AG09309 (cell line): ENCODE results near the gene NDUFA13.
"Not testable (repeated sequence)": the region's sequence is repeated elsewhere in the genome, so short reads cannot be mapped to it uniquely, and the experiment has no call there.

Experiments
- DNase-seq: peaks from one replicate; pipeline ENCODE4 v3.0.0-alpha.2; 2010; ENCODE audit warnings: low read depth
- H3K4me3 ChIP-seq: 2 replicates; pipeline ENCODE4 v1.5.1; 2011; ENCODE audit warnings: mild to moderate bottlenecking, low read depth, low read length, moderate library complexity; ENCODE audit not compliant: control insufficient read depth
- TF ChIP-seq, protein P1 (sequence below): IDR thresholded peaks from 2 replicates; pipeline ENCODE4 v1.5.1; 2011; ENCODE audit warnings: mild to moderate bottlenecking, low read depth, low read length, inconsistent platforms; ENCODE audit not compliant: insufficient read depth, control insufficient read depth; ENCODE audit errors: missing control alignments

Gene NDUFA13

GRCh38 chr19:19515642-19516519 is at the start of gene NDUFA13:
Gene NDUFA13, plus strand, starts transcription at chr19:19516225. Its CDS starts 14 bp downstream, at chr19:19516239.
- peak within 1 kb of the TSS; percentile 87 for H3K4me3 ChIP-seq
- TF ChIP-seq, protein P1, sequence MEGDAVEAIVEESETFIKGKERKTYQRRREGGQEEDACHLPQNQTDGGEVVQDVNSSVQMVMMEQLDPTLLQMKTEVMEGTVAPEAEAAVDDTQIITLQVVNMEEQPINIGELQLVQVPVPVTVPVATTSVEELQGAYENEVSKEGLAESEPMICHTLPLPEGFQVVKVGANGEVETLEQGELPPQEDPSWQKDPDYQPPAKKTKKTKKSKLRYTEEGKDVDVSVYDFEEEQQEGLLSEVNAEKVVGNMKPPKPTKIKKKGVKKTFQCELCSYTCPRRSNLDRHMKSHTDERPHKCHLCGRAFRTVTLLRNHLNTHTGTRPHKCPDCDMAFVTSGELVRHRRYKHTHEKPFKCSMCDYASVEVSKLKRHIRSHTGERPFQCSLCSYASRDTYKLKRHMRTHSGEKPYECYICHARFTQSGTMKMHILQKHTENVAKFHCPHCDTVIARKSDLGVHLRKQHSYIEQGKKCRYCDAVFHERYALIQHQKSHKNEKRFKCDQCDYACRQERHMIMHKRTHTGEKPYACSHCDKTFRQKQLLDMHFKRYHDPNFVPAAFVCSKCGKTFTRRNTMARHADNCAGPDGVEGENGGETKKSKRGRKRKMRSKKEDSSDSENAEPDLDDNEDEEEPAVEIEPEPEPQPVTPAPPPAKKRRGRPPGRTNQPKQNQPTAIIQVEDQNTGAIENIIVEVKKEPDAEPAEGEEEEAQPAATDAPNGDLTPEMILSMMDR = peak; percentile 31
- peak; percentile 43 for DNase-seq

DNA sequence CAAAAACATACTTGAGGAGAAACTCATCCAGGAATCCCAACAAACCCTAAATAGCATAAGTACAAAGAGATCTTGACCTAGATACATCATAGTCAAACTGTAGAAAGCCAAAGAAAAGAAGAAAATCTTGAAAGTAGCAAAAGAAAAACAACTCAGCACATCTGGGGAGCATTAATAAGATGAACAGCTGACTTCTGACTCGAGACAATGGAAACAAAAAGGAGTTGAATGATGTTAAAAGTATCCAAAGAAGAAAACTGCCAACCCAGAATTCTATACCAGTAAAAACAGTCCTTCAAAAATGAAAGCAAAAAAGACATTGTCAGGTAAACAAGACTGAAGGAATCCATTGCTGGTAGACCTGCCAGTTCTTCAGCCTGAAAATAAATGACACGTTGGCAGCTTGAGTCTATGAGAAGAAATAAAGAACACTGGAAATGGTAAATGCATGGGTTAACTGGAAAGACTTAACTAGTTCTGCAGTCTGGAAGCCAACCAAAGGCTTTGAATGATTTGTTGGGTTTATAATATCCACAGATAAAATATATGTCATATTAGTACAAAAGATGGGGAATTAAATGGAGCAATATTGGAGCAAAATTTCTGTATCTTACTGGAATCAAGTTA is 47.5 kb upstream of the NDUFA13 start:
- no peak for DNase-seq
- H3K4me3 ChIP-seq = no peak overlapping the region
- TF ChIP-seq, protein P1 = no peak

- TF ChIP-seq, protein P1 = no peak
- no peak overlapping the region for H3K4me3 ChIP-seq
- no peak for DNase-seq
Measured at GRCh38 chr19:19470579-19470978, 45.4 kb upstream of the NDUFA13 start.

- DNase-seq = no peak
- no peak overlapping the region for H3K4me3 ChIP-seq
- TF ChIP-seq, protein P1 = no peak
Measured at GRCh38 chr19:19471682-19472081, 44.3 kb upstream of the NDUFA13 start.

GRCh38 chr19:19472106-19472505 is 43.9 kb upstream of the NDUFA13 start:
- not testable (repeated sequence) for DNase-seq, H3K4me3 ChIP-seq

GRCh38 chr19:19475015-19475765 is 40.8 kb upstream of the NDUFA13 start:
- TF ChIP-seq, protein P1 = no peak
- DNase-seq = no peak

More at GRCh38 chr19:19475015-19475765, 40.8 kb upstream of the NDUFA13 start:
- H3K4me3 ChIP-seq = no peak overlapping the region
